Measurements from ENCODE around the gene FOXL2.

The FOXL2 gene

DNA sequence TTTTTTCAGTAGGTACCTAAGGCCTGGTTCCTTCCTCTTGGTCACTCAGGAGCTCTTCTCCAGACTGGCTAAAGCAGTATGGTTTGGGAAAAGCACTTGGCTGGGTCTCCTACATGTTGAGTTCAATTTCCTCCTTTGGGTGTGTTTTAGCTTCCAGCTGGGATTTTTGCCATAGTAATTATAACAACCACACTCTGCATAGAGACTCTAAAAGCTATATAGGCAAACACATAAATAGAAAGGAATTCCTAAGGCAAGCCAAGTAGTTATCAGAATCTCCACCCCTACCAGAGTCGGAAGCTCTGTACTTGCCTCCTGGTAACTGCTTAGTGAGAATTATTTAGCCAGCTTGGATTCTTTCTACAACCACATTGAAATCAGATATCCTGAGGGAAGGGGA, 48.6 kb downstream of the FOXL2 start:
- Histone ChIP-seq H3K4me3 (ENCODE audit: low read length) (no peak overlapping the region), H4K20me1 (ENCODE audit: insufficient read depth, low read length) (no peaks in the 10 kb centered on the region), H3K4me1 (ENCODE audit: low read length) (no peaks in the 10 kb centered on the region), H3K27me3 (ENCODE audit: low read depth, low read length) (no peaks in the 10 kb centered on the region), H3K36me3 (replicated peaks; ENCODE audit: low read depth, low read length) (no peaks in the 10 kb centered on the region), H3K9me3 (ENCODE audit: insufficient read depth, low read length) (no peaks in the 10 kb centered on the region), H3K27ac (ENCODE audit: low read length) (no peak overlapping the region), H2AFZ (ENCODE audit: low read depth, low read length) (no peak overlapping the region), H3K9ac (ENCODE audit: low read length) (no peak overlapping the region), H3K79me2 (ENCODE audit: low read length) (no peaks in the 10 kb centered on the region), H3K4me2 (ENCODE audit: low read length) (no peak overlapping the region)
- TF ChIP-seq EZH2phosphoT487 (IDR thresholded peaks at IDR 0.05; ENCODE audit: low read depth): no peak
- TF ChIP-seq, protein P1, sequence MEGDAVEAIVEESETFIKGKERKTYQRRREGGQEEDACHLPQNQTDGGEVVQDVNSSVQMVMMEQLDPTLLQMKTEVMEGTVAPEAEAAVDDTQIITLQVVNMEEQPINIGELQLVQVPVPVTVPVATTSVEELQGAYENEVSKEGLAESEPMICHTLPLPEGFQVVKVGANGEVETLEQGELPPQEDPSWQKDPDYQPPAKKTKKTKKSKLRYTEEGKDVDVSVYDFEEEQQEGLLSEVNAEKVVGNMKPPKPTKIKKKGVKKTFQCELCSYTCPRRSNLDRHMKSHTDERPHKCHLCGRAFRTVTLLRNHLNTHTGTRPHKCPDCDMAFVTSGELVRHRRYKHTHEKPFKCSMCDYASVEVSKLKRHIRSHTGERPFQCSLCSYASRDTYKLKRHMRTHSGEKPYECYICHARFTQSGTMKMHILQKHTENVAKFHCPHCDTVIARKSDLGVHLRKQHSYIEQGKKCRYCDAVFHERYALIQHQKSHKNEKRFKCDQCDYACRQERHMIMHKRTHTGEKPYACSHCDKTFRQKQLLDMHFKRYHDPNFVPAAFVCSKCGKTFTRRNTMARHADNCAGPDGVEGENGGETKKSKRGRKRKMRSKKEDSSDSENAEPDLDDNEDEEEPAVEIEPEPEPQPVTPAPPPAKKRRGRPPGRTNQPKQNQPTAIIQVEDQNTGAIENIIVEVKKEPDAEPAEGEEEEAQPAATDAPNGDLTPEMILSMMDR (IDR thresholded peaks at IDR 0.05; ENCODE audit: low read depth, low read length): no peak

Data from OCI-LY3 (cell line).